K562 (cell line): ENCODE measurements around the gene DRGX. TPM values are rescaled to one million over a fixed set of nuclear protein-coding genes. Genes with fewer than 3 reads are reported as not detected.

Experiments used
- ATAC-seq: fragments of 200-7000 bp; cut with Tn5 transposase; 3 replicates; pipeline ENCODE4 v1.9.1; 2020; ENCODE audit warnings: moderate library complexity
- BruUV-seq: library from RNA; stranded (reverse); fragments of 400-500 nt; replicated peaks from 2 replicates; lab custom pipeline; 2021; lab: Mats Ljungman, UMichigan
- CTCF ChIA-PET: fragments of 300-600 bp; formaldehyde crosslinking; extraction: SDS; loops from one replicate; lab custom pipeline; 2021; ENCODE audit warnings: low intra/inter-chr PET ratio; lab: Yijun Ruan, JAX
- POLR2A ChIA-PET: fragments of 300-600, 350-650 bp; sonication (Branson Sonifier 250); formaldehyde crosslinking; extraction: SDS; loops from one replicate; lab custom pipeline; 2021; ENCODE audit warnings: antibody characterized with exemption, inconsistent platforms; lab: Yijun Ruan, JAX
- DNase-seq, 4 experiments: peaks; one replicate each; pipeline versions ENCODE4 v3.0.0 to v3.0.0-alpha.2; 2011 to 2018; ENCODE audit warnings: low spot score in 3 of 4, mixed read lengths in 3 of 4; ENCODE audit errors: extremely low read depth in 1 of 4
- FAIRE-seq: peaks from 2 replicates; lab custom pipeline; 2011; peaks lifted over from hg19 to GRCh38; lab: Jason Lieb, UNC
- H2AFZ ChIP-seq: 2 replicates; pipeline ENCODE4 v1.6.0; 2011; ENCODE audit warnings: low read depth, low read length, control low read depth, inconsistent platforms
- H3K27ac ChIP-seq: fragments of 200-600 bp; 3 replicates; pipeline ENCODE4 v1.8.0; 2011; ENCODE audit warnings: low read depth, mild to moderate bottlenecking, control low read depth, inconsistent platforms, low read length, moderate library complexity, mixed read lengths; ENCODE audit errors: extremely low read depth
- H3K27me3 ChIP-seq, 2 experiments: fragments of 300-600 bp in 1 of 2; 2 replicates in 1 of 2; 3 replicates in 1 of 2; pipeline versions ENCODE4 v1.6.0 to v1.8.0; 2011; ENCODE audit warnings: inconsistent platforms in 2 of 2, low read length in 2 of 2, mild to moderate bottlenecking in 1 of 2, mixed read lengths in 1 of 2, moderate library complexity in 1 of 2; ENCODE audit not compliant: control insufficient read depth in 2 of 2, insufficient read depth in 2 of 2
- H3K36me3 ChIP-seq: fragments of 300-600 bp; 3 replicates; pipeline ENCODE4 v1.8.0; 2011; ENCODE audit warnings: mild to moderate bottlenecking, low read length, inconsistent platforms; ENCODE audit not compliant: control insufficient read depth, insufficient read depth
- H3K4me1 ChIP-seq, 2 experiments: fragments of 200-600 bp in 1 of 2; replicated peaks in 1 of 2; 2 replicates in 1 of 2; 3 replicates in 1 of 2; pipeline versions ENCODE4 v1.5.1 to v1.8.0; 2011; ENCODE audit warnings: inconsistent platforms in 2 of 2, low read length in 2 of 2, mild to moderate bottlenecking in 1 of 2, mixed read lengths in 1 of 2, moderate library complexity in 1 of 2; ENCODE audit not compliant: control insufficient read depth in 2 of 2, insufficient read depth in 2 of 2
- H3K4me2 ChIP-seq: 2 replicates; pipeline ENCODE4 v1.6.1; 2011; ENCODE audit warnings: low read length, control low read depth, inconsistent platforms, mixed read lengths; ENCODE audit not compliant: insufficient read depth
- H3K4me3 ChIP-seq: fragments of 200-600 bp; sonication (generic), shearing (Covaris generic); 2 replicates; pipeline ENCODE4 v1.5.1; 2016; ENCODE audit warnings: control low read depth, inconsistent platforms
- H3K79me2 ChIP-seq: fragments of 200-600 bp; 3 replicates; pipeline ENCODE4 v1.8.0; 2011; ENCODE audit warnings: low read length, inconsistent platforms; ENCODE audit not compliant: control insufficient read depth, insufficient read depth
- H3K9ac ChIP-seq, 2 experiments: 2 replicates each; pipeline versions ENCODE4 v1.6.0 to v1.6.1; 2011; ENCODE audit warnings: low read depth in 2 of 2, low read length in 2 of 2, control low read depth in 1 of 2, inconsistent platforms in 1 of 2, mild to moderate bottlenecking in 1 of 2, mixed read lengths in 1 of 2; ENCODE audit not compliant: insufficient read depth in 1 of 2
- H3K9me1 ChIP-seq: one replicate; pipeline ENCODE4 v1.6.0; 2011; ENCODE audit warnings: inconsistent platforms, mild to moderate bottlenecking, low read length, moderate library complexity; ENCODE audit not compliant: control insufficient read depth, insufficient read depth
- H3K9me3 ChIP-seq: replicated peaks from 2 replicates; pipeline ENCODE4 v1.5.1; 2011; ENCODE audit warnings: low read depth, low read length, inconsistent platforms; ENCODE audit not compliant: control insufficient read depth, insufficient read depth
- H4K20me1 ChIP-seq: replicated peaks from 2 replicates; pipeline ENCODE4 v1.6.1; 2011; ENCODE audit warnings: low read length, inconsistent platforms, mixed read lengths; ENCODE audit not compliant: control insufficient read depth, insufficient read depth
- ATF7 ChIP-seq: fragments of 450-650 bp; IDR thresholded peaks from 2 replicates; pipeline ENCODE4 v1.7.1; 2014; ENCODE audit warnings: mild to moderate bottlenecking, moderate library complexity
- CBX2 ChIP-seq: fragments of 200-600 bp; sonication (generic); IDR thresholded peaks from one replicate; pipeline ENCODE4 v1.6.1; 2012; ENCODE audit warnings: mild to moderate bottlenecking, low read length, inconsistent platforms; ENCODE audit not compliant: insufficient read depth, poor library complexity, severe bottlenecking
- CHCHD3 ChIP-seq: fragments of 250-450 bp; sonication (Bioruptor Pico); IDR thresholded peaks from 2 replicates; pipeline ENCODE4 v2.1.2; 2022; ENCODE audit warnings: mild to moderate bottlenecking
- DMBX1 ChIP-seq: fragments of 250-450 bp; sonication (Bioruptor Pico); IDR thresholded peaks from 2 replicates; pipeline ENCODE4 v1.8.0; 2022; ENCODE audit warnings: inconsistent platforms, mild to moderate bottlenecking, moderate library complexity, borderline replicate concordance
- HMG20A ChIP-seq: fragments of 450-650 bp; formaldehyde crosslinking; conservative IDR thresholded peaks from 2 replicates; pipeline ENCODE4 v1.4.0; 2020; ENCODE audit warnings: mild to moderate bottlenecking, mixed read lengths
- KDM2B ChIP-seq: fragments of 250-450 bp; sonication (Bioruptor Pico); IDR thresholded peaks from 2 replicates; pipeline ENCODE4 v1.8.0; 2021; ENCODE audit warnings: mild to moderate bottlenecking, moderate library complexity
- NR1H2 ChIP-seq: sonication (generic); formaldehyde crosslinking; IDR thresholded peaks from 2 replicates; pipeline ENCODE4 v1.4.0; 2020; ENCODE audit warnings: mild to moderate bottlenecking, missing genetic modification reagents
- RBM14 ChIP-seq: fragments of 200-400 bp; formaldehyde crosslinking; IDR thresholded peaks from 2 replicates; pipeline ENCODE4 v1.6.1; 2018; ENCODE audit warnings: low read depth, mild to moderate bottlenecking, low read length, moderate library complexity, borderline replicate concordance; ENCODE audit not compliant: insufficient read depth
- TFE3 ChIP-seq: fragments of 450-650 bp; formaldehyde crosslinking; IDR thresholded peaks from 2 replicates; pipeline ENCODE4 v1.4.0; 2020; ENCODE audit warnings: mild to moderate bottlenecking, mixed read lengths
- ZBTB49 ChIP-seq: sonication (generic); formaldehyde crosslinking; IDR thresholded peaks from 2 replicates; pipeline ENCODE4 v1.8.0; 2022; ENCODE audit warnings: missing genetic modification reagents, mild to moderate bottlenecking, borderline replicate concordance
- ZNF239 ChIP-seq: fragments of 250-450 bp; sonication (Bioruptor Pico); IDR thresholded peaks from 2 replicates; pipeline ENCODE4 v1.4.0; 2020; ENCODE audit warnings: mild to moderate bottlenecking
- ZNF324 ChIP-seq: fragments of 250-450 bp; sonication (Bioruptor Pico); IDR thresholded peaks from 2 replicates; pipeline ENCODE4 v1.4.0; 2020; ENCODE audit warnings: mild to moderate bottlenecking
- ZNF609 ChIP-seq: sonication (generic); formaldehyde crosslinking; IDR thresholded peaks from 2 replicates; pipeline ENCODE4 v1.8.1; 2023; ENCODE audit warnings: missing genetic modification reagents, mild to moderate bottlenecking, borderline replicate concordance
- ZNF696 ChIP-seq: fragments of 250-450 bp; sonication (Bioruptor Pico); conservative IDR thresholded peaks from 2 replicates; pipeline ENCODE4 v1.4.0; 2020; ENCODE audit warnings: mild to moderate bottlenecking, moderate library complexity
- ZNF77 ChIP-seq: fragments of 250-450 bp; sonication (Bioruptor Pico); IDR thresholded peaks from 2 replicates; pipeline ENCODE4 v1.5.0; 2020
- whole genome bisulfite sequencing: fragments of 100-300 bp; shearing (Covaris generic); methylation state at CpG from one replicate; pipeline ENCODE4 v1.1.6; 2016; ENCODE audit warnings: low coverage, mixed read lengths; ENCODE audit not compliant: insufficient coverage; ENCODE audit errors: missing lambda C conversion rate; 5-methylcytosine and 5-hydroxymethylcytosine counted together
- in situ Hi-C: fragments of 300-500 bp; cut with MboI; formaldehyde crosslinking; loops from 4 replicates; pipeline ENCODE4 v1.15.0; 2018; ENCODE audit warnings: inconsistent platforms, mixed read lengths
- intact Hi-C: fragments of 100-400 bp; cut with micrococcal nuclease; formaldehyde crosslinking; loops from 2 replicates; pipeline ENCODE4 v1.14.2; 2022
- polyA plus RNA-seq, 8 experiments: library from polyadenylated mRNA; depleted of rRNA in 4 of 8; stranded (reverse) in 5 of 8; unstranded in 3 of 8; fragments of >200 nt; fragmentation: Nextera tagmentation in 2 of 8; fragmentation: Illumina TruSeq in 1 of 8; extraction: Ambion mirVana in 2 of 8; extraction: Trizol in 1 of 8; gene quantifications; 2 replicates each; pipeline versions ENCODE4 v1.2.1 to v1.2.3, GENCODE V29; 2011 to 2014; ENCODE audit warnings: inconsistent platforms in 1 of 8, missing spikeins in 1 of 8
- total RNA-seq, 7 experiments: library from RNA; depleted of rRNA in 6 of 7; stranded (reverse); fragments of >200 nt in 6 of 7; fragmentation: Illumina TruSeq in 2 of 7; extraction: Trizol in 2 of 7; gene quantifications; 2 replicates each; pipeline versions ENCODE4 v1.2.1 to v1.2.3, GENCODE V29; 2011 to 2021; ENCODE audit warnings: low replicate concordance in 1 of 7

DRGX gene
- total and polyA plus RNA-seq, 9 of the 15 experiments (the other 6 are each of a cell fraction or from before 2014, with no cell fraction given) = not detected

- ATAC-seq = no peak
- Histone ChIP-seq H3K4me2 (no peak overlapping the region), H4K20me1 (no peaks in the 10 kb centered on the region), H3K79me2 (no peaks in the 10 kb centered on the region), H3K4me3 (no peak overlapping the region), H3K27me3 (peaks cover 2 to 13% of the 10 kb centered on the region in 2 experiments; a peak in 1 of 5 replicates), H3K36me3 (no peaks in the 10 kb centered on the region), H3K9ac (no peak overlapping the region), H3K9me1 (no peaks in the 10 kb centered on the region), H3K9me3 (no peaks in the 10 kb centered on the region), H3K27ac (no peak overlapping the region), H3K4me1 (no peaks in the 10 kb centered on the region), H2AFZ (no peak overlapping the region)
- intact Hi-C loops = no loop called here
- BruUV-seq = no TSS peak
- in situ Hi-C loops = no loop called here
- 5% methylated on average over 6 of the region's 6 CpGs for WGBS
- POLR2A ChIA-PET = interaction anchor here (0.6 kb wide), 1 partner anchor 80 kb away, joined by 3 read pairs; no protein-coding TSS in a partner anchor
- no peak for FAIRE-seq
- CTCF ChIA-PET = no interaction called here
- DNase-seq = no peak
- TF ChIP-seq NR1H2 (CRISPR knock-in tag) (no peak), CHCHD3 (CRISPR knock-in tag) (no peak), ZNF239 (CRISPR knock-in tag) (no peak), DMBX1 (no peak), ZNF77 (no peak), ZNF609 (CRISPR knock-in tag) (no peak), TFE3 (CRISPR knock-in tag) (no peak), ZNF324 (CRISPR knock-in tag) (no peak), CBX2 (no peak), KDM2B (no peak), RBM14 (no peak), HMG20A (CRISPR knock-in tag) (no peak), ZBTB49 (no peak), ZNF696 (CRISPR knock-in tag) (no peak), ATF7 (no peak)
Observed at GRCh38 chr10:49332768-49333167, 63.1 kb downstream of the DRGX start.
